ENCODE results near the gene ID1. TPM values are rescaled to one million over a fixed set of nuclear protein-coding genes. Genes with fewer than 3 reads are reported as not detected.

Gene ID1
- total RNA-seq, 1 donor: 27.2 TPM

- no peak for TF ChIP-seq CTCF (IDR thresholded peaks at IDR 0.05; ENCODE audit: insufficient read depth, low read depth, low read length)
- no peak for DNase-seq (ENCODE audit: low read depth)
- H3K4me3 ChIP-seq (ENCODE audit: low read depth, low read length): no peak overlapping the region
Observed at GRCh38 chr20:31565699-31566318, 39.3 kb upstream of the ID1 start.

- TF ChIP-seq CTCF (IDR thresholded peaks at IDR 0.05; ENCODE audit: insufficient read depth, low read depth, low read length): no peak
- no peak for DNase-seq (ENCODE audit: low read depth)
- no peak overlapping the region for H3K4me3 ChIP-seq (ENCODE audit: low read depth, low read length)
Observed at GRCh38 chr20:31566319-31566657, 38.8 kb upstream of the ID1 start.

- no peak for TF ChIP-seq CTCF (IDR thresholded peaks at IDR 0.05; ENCODE audit: insufficient read depth, low read depth, low read length)
- no peak overlapping the region for H3K4me3 ChIP-seq (ENCODE audit: low read depth, low read length)
- DNase-seq (ENCODE audit: low read depth): no peak
Observed at GRCh38 chr20:31566658-31567379, 38.3 kb upstream of the ID1 start.

GRCh38 chr20:31567380-31567720 lies 37.7 kb upstream of the ID1 start:
- no peak for DNase-seq (ENCODE audit: low read depth)
- H3K4me3 ChIP-seq (ENCODE audit: low read depth, low read length): no peak overlapping the region
- TF ChIP-seq CTCF (IDR thresholded peaks at IDR 0.05; ENCODE audit: insufficient read depth, low read depth, low read length): no peak

GRCh38 chr20:31568041-31568731 lies 36.9 kb upstream of the ID1 start:
- no peak for DNase-seq (ENCODE audit: low read depth)
- no peak for TF ChIP-seq CTCF (IDR thresholded peaks at IDR 0.05; ENCODE audit: insufficient read depth, low read depth, low read length)
- H3K4me3 ChIP-seq (ENCODE audit: low read depth, low read length): no peak overlapping the region

- no peak for DNase-seq (ENCODE audit: low read depth)
- H3K4me3 ChIP-seq (ENCODE audit: low read depth, low read length): no peak overlapping the region
- no peak for TF ChIP-seq CTCF (IDR thresholded peaks at IDR 0.05; ENCODE audit: insufficient read depth, low read depth, low read length)
Observed at GRCh38 chr20:31568773-31569162, 36.3 kb upstream of the ID1 start.
